GM21423 (cell line): ENCODE data around the gene CACNB3.
"Not testable (repeated sequence)": the region's sequence is repeated elsewhere in the genome, so short reads cannot be mapped to it uniquely, and the experiment has no call there.

Source experiments
- ATAC-seq: cut with Tn5 transposase; IDR thresholded peaks from one replicate; pipeline ENCODE4 v1.9.1; 2021; ENCODE audit warnings: mild to moderate bottlenecking, moderate library complexity; ENCODE audit not compliant: unreplicated experiment

Gene CACNB3

DNA sequence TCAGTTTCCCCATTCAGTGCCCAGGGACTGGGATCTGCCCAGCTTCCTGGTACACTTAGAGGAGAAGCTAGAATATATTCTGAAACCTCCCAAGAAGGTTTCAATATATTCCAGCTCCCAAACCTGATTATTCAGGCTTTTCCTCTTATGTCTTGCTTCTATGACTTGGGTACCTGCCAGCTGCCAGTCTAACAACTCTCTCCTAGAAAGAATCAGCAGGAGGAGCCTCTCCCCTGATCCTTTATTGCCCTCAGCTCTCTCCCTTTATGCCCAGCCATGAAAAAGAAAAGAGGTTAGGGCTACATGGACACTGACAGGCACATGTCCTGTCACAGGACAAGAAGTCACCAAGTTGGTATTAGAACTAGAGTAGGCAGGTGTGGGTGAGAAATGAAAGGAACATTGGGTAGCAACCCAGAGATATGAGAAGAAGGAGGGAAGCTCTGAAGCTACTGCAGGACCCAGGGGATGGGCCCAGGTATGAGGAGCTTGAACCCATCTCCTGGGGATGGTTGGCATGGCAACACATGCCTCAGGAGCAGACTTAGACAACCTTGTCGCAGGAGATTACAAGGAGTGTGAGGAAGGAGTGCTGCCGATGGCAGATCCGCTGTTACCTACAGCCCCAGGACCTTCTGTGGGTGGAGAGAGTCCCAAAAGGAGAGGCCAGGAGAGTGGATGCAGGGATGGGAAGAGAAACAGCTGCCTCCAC, 2.0 kb upstream of the CACNB3 start:
- no peak for ATAC-seq

GRCh38 chr12:48818831-48819590, 715 bp downstream of the CACNB3 start:
- ATAC-seq, result no peak

DNA sequence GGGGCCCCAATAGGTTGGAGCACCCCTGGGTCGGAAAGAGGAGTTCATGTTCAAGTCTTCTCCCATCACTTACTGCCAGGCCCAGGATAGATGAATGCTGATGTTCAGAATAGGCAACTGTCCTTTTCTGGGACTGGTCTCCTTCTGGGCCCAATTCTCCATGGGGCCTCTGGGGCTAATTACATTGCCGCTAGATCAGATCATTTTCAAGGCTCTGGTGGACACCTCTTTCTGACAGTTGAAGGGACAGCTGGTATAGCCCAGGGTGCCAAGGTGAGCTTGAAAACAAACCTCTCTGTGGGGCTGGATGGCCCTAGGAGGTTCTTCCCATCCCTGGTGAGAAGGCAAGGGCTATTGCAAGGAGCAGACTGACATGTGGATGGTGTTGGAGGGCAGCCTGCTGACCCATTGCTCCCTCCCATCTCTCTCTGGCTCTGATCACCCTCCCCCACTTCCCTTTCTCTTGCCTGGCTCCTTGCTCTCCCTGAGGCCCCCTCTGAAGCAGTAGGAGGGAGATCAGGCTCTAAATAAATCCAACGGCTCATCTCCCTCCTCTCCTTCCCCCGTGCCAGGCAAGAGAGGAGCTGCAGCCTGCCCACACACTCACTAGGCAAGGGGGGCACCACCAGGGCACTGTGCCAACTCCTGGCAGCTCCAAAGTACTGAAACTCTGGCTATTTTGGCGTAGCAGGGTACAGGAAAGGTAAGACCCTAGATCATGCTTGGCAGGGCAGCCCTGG, 1.9 kb downstream of the CACNB3 start:
- ATAC-seq, result no peak

DNA sequence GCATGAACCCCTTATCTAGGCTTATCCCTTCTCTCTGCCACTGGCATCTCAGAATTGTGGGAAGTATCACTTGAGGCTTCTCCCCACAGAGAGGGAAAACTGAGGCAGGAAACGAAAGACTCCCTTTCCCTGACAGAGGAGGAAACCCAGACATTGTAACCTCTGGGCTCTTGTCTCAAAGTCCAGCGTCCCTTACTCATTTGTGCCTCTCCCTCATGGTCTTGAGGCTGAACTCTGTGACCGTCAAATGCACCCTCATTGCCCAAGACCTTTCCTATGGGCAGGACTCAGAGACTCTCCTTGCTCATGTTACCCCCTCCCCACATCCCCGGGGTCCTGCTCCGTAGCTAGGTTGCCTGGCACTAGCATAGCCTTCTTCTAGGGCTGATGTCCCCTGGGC, 3.8 kb downstream of the CACNB3 start:
- no peak for ATAC-seq

- ATAC-seq, result no peak
Measured at GRCh38 chr12:48822711-48823110, 4.4 kb downstream of the CACNB3 start.

DNA sequence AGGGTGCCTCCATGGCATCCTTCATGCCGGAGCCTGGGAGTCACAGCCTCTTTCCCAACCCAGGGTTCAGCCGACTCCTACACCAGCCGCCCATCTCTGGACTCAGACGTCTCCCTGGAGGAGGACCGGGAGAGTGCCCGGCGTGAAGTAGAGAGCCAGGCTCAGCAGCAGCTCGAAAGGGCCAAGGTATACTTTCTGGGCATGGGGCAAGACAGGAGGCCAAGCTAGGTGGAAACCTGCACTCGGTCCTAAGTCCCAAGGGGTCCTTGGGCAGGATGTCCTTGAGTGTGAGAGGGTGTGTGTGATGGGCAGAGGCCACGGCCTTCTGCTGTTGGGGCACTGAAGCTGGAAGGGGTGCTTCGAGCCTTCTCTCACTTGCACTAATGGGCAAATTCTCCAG, 5.0 kb downstream of the CACNB3 start:
- no peak for ATAC-seq

DNA sequence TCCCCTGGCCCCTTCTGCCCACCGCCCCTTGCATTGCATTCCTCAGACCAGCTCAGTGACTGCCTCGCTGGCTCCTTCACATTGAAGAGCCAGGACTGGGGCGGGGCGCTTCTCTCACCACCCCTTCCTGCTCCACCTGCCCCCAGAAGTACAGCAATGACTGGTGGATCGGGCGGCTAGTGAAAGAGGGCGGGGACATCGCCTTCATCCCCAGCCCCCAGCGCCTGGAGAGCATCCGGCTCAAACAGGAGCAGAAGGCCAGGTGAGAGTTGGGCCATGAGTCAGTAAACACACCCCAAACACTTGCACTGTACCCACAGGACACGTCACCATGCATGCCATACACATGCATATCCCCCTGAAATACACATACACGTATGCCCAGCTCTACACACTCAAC, 5.8 kb downstream of the CACNB3 start:
- no peak for ATAC-seq

DNA sequence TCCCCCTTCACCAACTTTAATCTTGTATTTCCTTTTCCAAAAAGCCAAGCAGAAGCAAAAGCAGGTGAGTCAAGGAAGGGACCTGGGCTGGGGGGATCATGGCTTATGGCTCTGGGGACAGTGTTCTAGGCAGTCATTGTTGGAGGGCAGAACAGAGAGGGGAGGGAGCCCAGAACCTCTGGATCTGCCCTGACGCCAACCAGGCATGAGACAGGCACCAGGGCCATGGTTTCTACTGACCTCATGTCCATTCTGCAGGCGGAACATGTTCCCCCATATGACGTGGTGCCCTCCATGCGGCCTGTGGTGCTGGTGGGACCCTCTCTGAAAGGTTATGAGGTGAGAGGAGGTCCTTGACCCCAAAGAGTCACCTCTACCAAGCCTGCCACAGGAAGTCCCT, 6.6 kb downstream of the CACNB3 start:
- ATAC-seq, result no peak

DNA sequence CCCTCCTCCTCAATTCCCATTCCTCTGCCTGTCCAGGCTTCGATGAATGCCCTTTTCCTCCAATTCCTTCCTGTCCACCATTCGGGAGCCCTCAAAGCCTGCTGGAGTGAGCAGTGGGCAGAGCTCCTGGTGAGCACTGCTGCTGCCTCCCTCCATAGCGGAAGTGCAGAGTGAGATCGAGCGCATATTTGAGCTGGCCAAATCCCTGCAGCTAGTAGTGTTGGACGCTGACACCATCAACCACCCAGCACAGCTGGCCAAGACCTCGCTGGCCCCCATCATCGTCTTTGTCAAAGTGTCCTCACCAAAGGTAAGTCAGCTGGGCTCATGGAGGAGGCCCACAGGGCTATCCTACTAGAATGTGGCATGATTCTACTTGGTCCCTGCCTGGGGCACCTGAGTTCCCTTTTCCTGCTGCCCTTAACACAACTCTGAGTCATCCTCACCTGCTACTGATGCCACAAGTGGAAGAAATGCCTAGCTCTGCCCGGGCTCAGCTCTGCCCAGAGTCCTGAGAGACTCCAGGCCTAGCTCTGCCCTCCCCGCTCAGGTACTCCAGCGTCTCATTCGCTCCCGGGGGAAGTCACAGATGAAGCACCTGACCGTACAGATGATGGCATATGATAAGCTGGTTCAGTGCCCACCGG, 8.0 kb downstream of the CACNB3 start:
- no peak for ATAC-seq

DNA sequence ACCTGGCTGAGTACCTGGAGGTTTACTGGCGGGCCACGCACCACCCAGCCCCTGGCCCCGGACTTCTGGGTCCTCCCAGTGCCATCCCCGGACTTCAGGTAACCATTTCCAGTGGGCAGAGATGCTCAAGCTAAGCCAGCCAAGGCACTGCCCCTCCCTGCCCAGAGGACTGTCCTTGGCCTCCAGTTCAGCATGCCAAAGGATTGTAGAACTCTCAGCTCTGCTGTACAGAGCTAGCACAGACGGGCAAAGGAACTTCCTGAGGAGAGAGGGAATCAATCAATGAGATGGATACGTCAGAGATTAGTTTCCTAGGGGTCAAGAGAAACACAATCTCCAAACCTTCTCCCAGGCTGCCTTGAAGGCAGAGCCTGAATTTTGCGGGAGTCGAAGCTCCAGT, 8.7 kb downstream of the CACNB3 start:
- ATAC-seq, result no peak

DNA sequence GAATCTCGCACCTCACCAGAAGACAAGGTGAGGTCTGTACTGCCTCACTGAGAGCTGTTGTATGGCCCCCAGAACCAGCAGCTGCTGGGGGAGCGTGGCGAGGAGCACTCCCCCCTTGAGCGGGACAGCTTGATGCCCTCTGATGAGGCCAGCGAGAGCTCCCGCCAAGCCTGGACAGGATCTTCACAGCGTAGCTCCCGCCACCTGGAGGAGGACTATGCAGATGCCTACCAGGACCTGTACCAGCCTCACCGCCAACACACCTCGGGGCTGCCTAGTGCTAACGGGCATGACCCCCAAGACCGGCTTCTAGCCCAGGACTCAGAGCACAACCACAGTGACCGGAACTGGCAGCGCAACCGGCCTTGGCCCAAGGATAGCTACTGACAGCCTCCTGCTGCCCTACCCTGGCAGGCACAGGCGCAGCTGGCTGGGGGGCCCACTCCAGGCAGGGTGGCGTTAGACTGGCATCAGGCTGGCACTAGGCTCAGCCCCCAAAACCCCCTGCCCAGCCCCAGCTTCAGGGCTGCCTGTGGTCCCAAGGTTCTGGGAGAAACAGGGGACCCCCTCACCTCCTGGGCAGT, 9.3 kb downstream of the CACNB3 start:
- no peak for ATAC-seq

DNA sequence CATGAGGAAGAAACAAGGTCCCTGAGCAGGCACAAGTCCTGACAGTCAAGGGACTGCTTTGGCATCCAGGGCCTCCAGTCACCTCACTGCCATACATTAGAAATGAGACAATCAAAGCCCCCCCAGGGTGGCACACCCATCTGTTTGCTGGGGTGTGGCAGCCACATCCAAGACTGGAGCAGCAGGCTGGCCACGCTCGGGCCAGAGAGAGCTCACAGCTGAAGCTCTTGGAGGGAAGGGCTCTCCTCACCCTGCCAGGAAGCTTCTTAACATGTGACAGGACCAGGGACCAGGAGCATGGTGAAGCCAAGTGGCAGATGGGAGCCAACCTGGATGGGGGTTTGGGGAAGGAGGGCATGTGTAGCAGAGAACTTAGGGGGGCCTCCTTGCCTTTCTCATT, 10.0 kb downstream of the CACNB3 start:
- ATAC-seq, result no peak

DNA sequence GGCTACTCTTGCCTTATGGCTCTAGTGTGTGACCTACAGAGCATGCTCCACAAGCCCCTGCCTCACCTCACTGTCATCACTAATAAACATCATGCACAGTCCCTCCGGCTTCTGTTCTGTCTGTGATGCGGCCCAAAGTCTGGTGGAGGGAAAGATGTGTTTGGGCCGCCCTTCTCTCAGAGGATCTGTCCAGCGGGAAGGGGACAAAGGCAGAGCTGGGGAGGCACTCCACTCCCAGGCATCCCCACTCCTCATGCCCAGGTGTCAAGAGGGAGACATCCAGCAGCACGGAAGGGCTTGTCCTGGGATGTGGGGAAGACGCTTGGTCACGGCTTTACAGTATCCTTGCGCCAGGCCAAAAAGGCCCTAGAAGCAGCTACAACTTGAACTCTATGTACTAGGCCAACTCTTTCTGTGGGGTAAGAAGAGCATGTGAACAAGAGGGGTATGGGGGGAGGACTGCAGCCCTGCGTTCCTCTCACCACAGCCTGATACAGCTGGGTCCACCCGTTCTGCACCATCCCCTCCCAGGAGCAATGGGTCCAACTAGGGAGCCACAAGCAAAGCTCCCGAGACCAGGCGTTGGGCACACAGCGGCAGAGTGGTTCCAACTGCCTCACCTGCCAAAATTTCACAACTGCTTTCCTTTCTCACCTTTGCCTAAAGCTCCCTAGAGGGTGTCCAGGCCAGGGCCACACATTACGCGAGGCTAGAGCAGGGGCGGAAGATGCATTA, 10.7 kb downstream of the CACNB3 start:
- no peak for ATAC-seq

DNA sequence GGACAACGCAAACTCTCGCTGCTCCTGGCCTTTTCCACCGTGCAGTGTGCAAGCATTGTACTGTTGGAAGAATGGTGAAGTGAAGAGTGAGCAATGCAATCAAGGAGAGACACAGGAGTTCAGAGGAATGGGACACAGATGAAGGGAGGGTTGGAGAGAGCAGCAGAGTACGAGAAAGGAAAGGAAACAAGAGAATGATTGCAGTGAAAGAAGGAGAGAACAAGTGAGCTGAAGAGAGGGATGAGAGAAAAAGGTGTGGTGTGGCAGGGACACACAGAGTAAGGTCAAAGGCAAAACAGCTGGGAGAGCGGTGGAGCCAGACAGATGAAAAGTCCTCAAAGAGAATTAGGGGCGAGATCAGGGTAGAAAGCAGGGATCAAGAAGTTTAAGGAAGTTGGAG, 13.0 kb downstream of the CACNB3 start:
- ATAC-seq, result no peak

- no peak for ATAC-seq
Measured at GRCh38 chr12:48832321-48833060, 14.2 kb downstream of the CACNB3 start.

- no peak for ATAC-seq
Measured at GRCh38 chr12:48838048-48838447, 19.8 kb downstream of the CACNB3 start.

GRCh38 chr12:48842021-48842420, 23.7 kb downstream of the CACNB3 start:
- ATAC-seq, result not testable (repeated sequence)

- peak; percentile 94 for ATAC-seq
Measured at GRCh38 chr12:48851883-48852733, 33.8 kb downstream of the CACNB3 start, which contains the start of gene DDX23. DDX23 (minus strand) TSS chr12:48852163; CDS start chr12:48845782, 6,381 bp downstream.
